ENCODE data around the gene LSM14A.

The LSM14A gene

GRCh38 chr19:34226036-34226435 lies 53.7 kb downstream of the LSM14A start:
- no peak for DNase-seq
- Histone ChIP-seq H4K12ac (ENCODE audit: low read depth, low read length) (no peak overlapping the region), H2BK12ac (ENCODE audit: low read length) (no peak overlapping the region), H3K27ac (ENCODE audit: low read depth, low read length) (no peak overlapping the region), H2BK5ac (ENCODE audit: low read depth, low read length, poor library complexity) (no peak overlapping the region), H4K8ac (ENCODE audit: low read depth, low read length) (no peak overlapping the region), H3K4me3 (ENCODE audit: low read depth, low read length) (no peak overlapping the region), H2AFZ (ENCODE audit: insufficient read depth, low read length, poor library complexity) (no peak overlapping the region), H2BK120ac (ENCODE audit: insufficient read depth, low read length, poor library complexity) (no peak overlapping the region), H3K4me1 (ENCODE audit: control insufficient read depth in 1 of 2, insufficient read depth in 2 of 2, low read length in 2 of 2) (no peaks in the 10 kb centered on the region), H3K23ac (ENCODE audit: low read length) (no peak overlapping the region), H3K9me3 (ENCODE audit: insufficient read depth, low read depth, low read length) (no peaks in the 10 kb centered on the region), H3K4me2 (ENCODE audit: low read length) (no peak overlapping the region), H3K9ac (ENCODE audit: low read length) (no peak overlapping the region), H4K91ac (ENCODE audit: low read depth, low read length) (no peak overlapping the region), H2AK5ac (ENCODE audit: low read length) (no peak overlapping the region), H3K27me3 (ENCODE audit: insufficient read depth, low read length) (no peaks in the 10 kb centered on the region), H3K18ac (ENCODE audit: low read length) (no peak overlapping the region), H3K79me1 (ENCODE audit: low read length) (no peaks in the 10 kb centered on the region), H3K4ac (ENCODE audit: low read depth, low read length) (no peak overlapping the region), H3K36me3 (ENCODE audit: control insufficient read depth in 1 of 2, insufficient read depth in 2 of 2, low read length in 2 of 2) (peaks cover 24 to 52% of the 10 kb centered on the region in 2 experiments), H3K79me2 (ENCODE audit: control insufficient read depth, insufficient read depth, low read length, poor library complexity) (no peaks in the 10 kb centered on the region), H3K14ac (ENCODE audit: low read length) (no peak overlapping the region)
- WGBS (ENCODE audit: extremely low coverage, insufficient coverage, insufficient read length): no CpG with 5 or more reads among the region's 2 CpGs

- Histone ChIP-seq H3K9ac (ENCODE audit: low read length) (no peak overlapping the region), H3K27ac (ENCODE audit: low read depth, low read length) (no peak overlapping the region), H3K4me2 (ENCODE audit: low read length) (no peak overlapping the region), H3K9me3 (ENCODE audit: insufficient read depth, low read depth, low read length) (no peaks in the 10 kb centered on the region), H3K27me3 (ENCODE audit: insufficient read depth, low read length) (no peaks in the 10 kb centered on the region), H3K14ac (ENCODE audit: low read length) (no peak overlapping the region), H4K8ac (ENCODE audit: low read depth, low read length) (no peak overlapping the region), H3K23ac (ENCODE audit: low read length) (no peak overlapping the region), H4K91ac (ENCODE audit: low read depth, low read length) (no peak overlapping the region), H3K36me3 (ENCODE audit: control insufficient read depth in 1 of 2, insufficient read depth in 2 of 2, low read length in 2 of 2) (peaks cover 13 to 39% of the 10 kb centered on the region in 2 experiments), H4K12ac (ENCODE audit: low read depth, low read length) (no peak overlapping the region), H3K18ac (ENCODE audit: low read length) (no peak overlapping the region), H2BK120ac (ENCODE audit: insufficient read depth, low read length, poor library complexity) (no peak overlapping the region), H2BK12ac (ENCODE audit: low read length) (no peak overlapping the region), H3K4ac (ENCODE audit: low read depth, low read length) (no peak overlapping the region), H3K79me2 (ENCODE audit: control insufficient read depth, insufficient read depth, low read length, poor library complexity) (no peaks in the 10 kb centered on the region), H3K4me1 (ENCODE audit: control insufficient read depth in 1 of 2, insufficient read depth in 2 of 2, low read length in 2 of 2) (peaks cover 7 to 8% of the 10 kb centered on the region in 2 experiments), H2BK5ac (ENCODE audit: low read depth, low read length, poor library complexity) (no peak overlapping the region), H2AK5ac (ENCODE audit: low read length) (no peak overlapping the region), H3K79me1 (ENCODE audit: low read length) (no peaks in the 10 kb centered on the region), H3K4me3 (ENCODE audit: low read depth, low read length) (no peak overlapping the region), H2AFZ (ENCODE audit: insufficient read depth, low read length, poor library complexity) (no peak overlapping the region)
- no peak for DNase-seq
- WGBS (ENCODE audit: extremely low coverage, insufficient coverage, insufficient read length): no CpG with 5 or more reads among the region's 1 CpG
Measured at GRCh38 chr19:34228347-34228746, 56.0 kb downstream of the LSM14A start.

GRCh38 chr19:34228762-34229161 lies 56.5 kb downstream of the LSM14A start:
- H3K27ac ChIP-seq (ENCODE audit: low read depth, low read length): no peak overlapping the region
- peaks cover 7 to 8% of the 10 kb centered on the region in 2 experiments for H3K4me1 ChIP-seq (ENCODE audit: control insufficient read depth in 1 of 2, insufficient read depth in 2 of 2, low read length in 2 of 2)
- WGBS (ENCODE audit: extremely low coverage, insufficient coverage, insufficient read length): no CpG with 5 or more reads among the region's 3 CpGs

DNA sequence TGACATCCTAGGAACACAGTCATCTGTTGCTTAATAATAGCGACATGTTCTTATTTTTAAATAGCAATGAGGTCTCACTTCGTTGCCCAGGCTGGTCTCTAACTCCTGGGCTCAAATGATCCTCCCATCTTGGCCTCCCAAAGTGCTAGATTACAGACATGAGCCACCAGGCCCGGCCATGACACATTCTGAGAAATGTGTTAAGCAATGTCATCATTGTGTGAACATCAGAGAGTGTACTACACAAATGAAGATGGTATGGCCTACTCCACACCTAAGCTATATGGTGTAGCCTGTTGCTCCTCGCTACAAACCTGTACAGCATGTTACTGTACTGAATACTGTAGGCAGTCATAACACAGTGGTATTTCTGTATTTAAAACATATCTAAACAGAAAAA lies 57.4 kb downstream of the LSM14A start:
- Histone ChIP-seq H3K18ac (ENCODE audit: low read length) (no peak overlapping the region), H3K27me3 (ENCODE audit: insufficient read depth, low read length) (no peaks in the 10 kb centered on the region), H3K79me2 (ENCODE audit: control insufficient read depth, insufficient read depth, low read length, poor library complexity) (no peaks in the 10 kb centered on the region), H3K36me3 (ENCODE audit: control insufficient read depth in 1 of 2, insufficient read depth in 2 of 2, low read length in 2 of 2) (peaks cover 8 to 27% of the 10 kb centered on the region in 2 experiments), H2BK120ac (ENCODE audit: insufficient read depth, low read length, poor library complexity) (no peak overlapping the region), H3K9ac (ENCODE audit: low read length) (no peak overlapping the region), H3K27ac (ENCODE audit: low read depth, low read length) (no peak overlapping the region), H3K4me1 (ENCODE audit: control insufficient read depth in 1 of 2, insufficient read depth in 2 of 2, low read length in 2 of 2) (peaks cover 7 to 8% of the 10 kb centered on the region in 2 experiments), H2BK12ac (ENCODE audit: low read length) (no peak overlapping the region), H3K4ac (ENCODE audit: low read depth, low read length) (no peak overlapping the region), H2BK5ac (ENCODE audit: low read depth, low read length, poor library complexity) (no peak overlapping the region), H3K79me1 (ENCODE audit: low read length) (no peaks in the 10 kb centered on the region), H4K91ac (ENCODE audit: low read depth, low read length) (no peak overlapping the region), H3K23ac (ENCODE audit: low read length) (no peak overlapping the region), H4K8ac (ENCODE audit: low read depth, low read length) (no peak overlapping the region), H3K4me3 (ENCODE audit: low read depth, low read length) (no peak overlapping the region), H3K4me2 (ENCODE audit: low read length) (no peak overlapping the region), H2AK5ac (ENCODE audit: low read length) (no peak overlapping the region), H2AFZ (ENCODE audit: insufficient read depth, low read length, poor library complexity) (no peak overlapping the region), H4K12ac (ENCODE audit: low read depth, low read length) (no peak overlapping the region), H3K14ac (ENCODE audit: low read length) (no peak overlapping the region), H3K9me3 (ENCODE audit: insufficient read depth, low read depth, low read length) (no peaks in the 10 kb centered on the region)
- no peak for DNase-seq
- WGBS (ENCODE audit: extremely low coverage, insufficient coverage, insufficient read length): no CpG with 5 or more reads among the region's 4 CpGs

More at GRCh38 chr19:34228762-34229161, 56.5 kb downstream of the LSM14A start:
- H2AK5ac ChIP-seq (ENCODE audit: low read length): no peak overlapping the region
- no peak overlapping the region for H3K4me3 ChIP-seq (ENCODE audit: low read depth, low read length)
- no peak overlapping the region for H3K9ac ChIP-seq (ENCODE audit: low read length)
- H3K79me2 ChIP-seq (ENCODE audit: control insufficient read depth, insufficient read depth, low read length, poor library complexity): no peaks in the 10 kb centered on the region
- H3K14ac ChIP-seq (ENCODE audit: low read length): no peak overlapping the region
- no peak for DNase-seq
- H3K36me3 ChIP-seq (ENCODE audit: control insufficient read depth in 1 of 2, insufficient read depth in 2 of 2, low read length in 2 of 2): peaks cover 12 to 36% of the 10 kb centered on the region in 2 experiments
- no peak overlapping the region for H2BK12ac ChIP-seq (ENCODE audit: low read length)
- no peak overlapping the region for H2BK120ac ChIP-seq (ENCODE audit: insufficient read depth, low read length, poor library complexity)
- no peaks in the 10 kb centered on the region for H3K9me3 ChIP-seq (ENCODE audit: insufficient read depth, low read depth, low read length)
- H3K27me3 ChIP-seq (ENCODE audit: insufficient read depth, low read length): no peaks in the 10 kb centered on the region
- H3K4ac ChIP-seq (ENCODE audit: low read depth, low read length): no peak overlapping the region
- H2AFZ ChIP-seq (ENCODE audit: insufficient read depth, low read length, poor library complexity): no peak overlapping the region
- H3K79me1 ChIP-seq (ENCODE audit: low read length): no peaks in the 10 kb centered on the region
- no peak overlapping the region for H4K12ac ChIP-seq (ENCODE audit: low read depth, low read length)
- no peak overlapping the region for H2BK5ac ChIP-seq (ENCODE audit: low read depth, low read length, poor library complexity)
- H3K23ac ChIP-seq (ENCODE audit: low read length): no peak overlapping the region
- H4K91ac ChIP-seq (ENCODE audit: low read depth, low read length): no peak overlapping the region
- no peak overlapping the region for H4K8ac ChIP-seq (ENCODE audit: low read depth, low read length)
- no peak overlapping the region for H3K18ac ChIP-seq (ENCODE audit: low read length)
- H3K4me2 ChIP-seq (ENCODE audit: low read length): no peak overlapping the region
